NK-92 (cell line): ENCODE data around the gene FBF1.

Source experiments
- DNase-seq: peaks from one replicate; lab custom pipeline; 2025; ENCODE audit not compliant: unreplicated experiment; lab: John Stamatoyannopoulos, UW

FBF1 gene

DNA sequence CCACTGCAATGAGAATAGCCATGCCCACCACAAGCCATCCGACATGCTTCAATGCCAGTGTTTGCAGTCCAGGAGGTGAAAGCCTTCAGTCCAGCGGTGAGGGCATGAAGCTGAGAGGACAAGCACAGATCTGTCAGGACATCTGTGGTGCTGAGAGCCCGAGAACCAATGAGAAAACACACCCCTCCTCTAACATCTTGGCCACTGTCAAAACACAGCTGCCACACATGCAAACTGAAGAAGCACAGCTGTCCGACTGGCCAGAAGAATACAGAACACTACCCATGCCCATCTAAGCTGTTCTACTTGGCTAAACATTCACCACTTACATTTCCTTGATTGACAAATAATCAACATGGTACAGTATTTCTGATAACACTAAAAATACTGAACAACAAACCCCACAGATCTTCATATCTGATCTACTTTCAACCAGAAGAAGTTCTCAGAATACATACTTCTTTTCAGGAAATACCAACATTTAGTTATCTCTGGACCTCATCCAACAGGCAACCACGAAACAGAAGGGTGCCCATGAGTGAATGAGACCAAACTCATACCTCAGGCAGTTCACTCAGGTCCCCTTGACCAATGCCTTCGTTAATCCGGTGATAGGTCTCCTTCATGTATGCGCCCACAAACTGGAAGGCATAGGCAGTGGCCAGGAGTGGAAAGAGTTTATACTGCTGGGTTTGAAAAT lies 10.2 kb upstream of the FBF1 start:
- no peak for DNase-seq

DNA sequence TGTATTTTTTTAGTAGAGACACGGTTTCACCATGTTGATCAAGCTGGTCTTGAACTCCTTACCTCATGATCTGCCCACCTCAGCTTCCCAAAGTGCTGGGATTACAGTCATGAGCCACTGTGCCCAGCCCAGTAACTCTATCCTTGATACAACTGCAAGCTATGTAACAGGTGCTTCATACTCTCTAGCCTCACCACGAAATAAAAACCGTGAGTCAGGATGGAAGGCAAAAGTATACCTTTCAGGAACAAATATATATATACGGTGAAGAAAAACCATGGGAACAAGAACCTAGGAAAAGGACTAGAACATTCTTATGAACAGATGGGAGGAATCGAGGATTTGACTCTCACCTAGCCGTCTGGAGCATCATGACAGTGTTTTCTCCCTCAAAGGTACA lies 9.6 kb upstream of the FBF1 start:
- no peak for DNase-seq

DNA sequence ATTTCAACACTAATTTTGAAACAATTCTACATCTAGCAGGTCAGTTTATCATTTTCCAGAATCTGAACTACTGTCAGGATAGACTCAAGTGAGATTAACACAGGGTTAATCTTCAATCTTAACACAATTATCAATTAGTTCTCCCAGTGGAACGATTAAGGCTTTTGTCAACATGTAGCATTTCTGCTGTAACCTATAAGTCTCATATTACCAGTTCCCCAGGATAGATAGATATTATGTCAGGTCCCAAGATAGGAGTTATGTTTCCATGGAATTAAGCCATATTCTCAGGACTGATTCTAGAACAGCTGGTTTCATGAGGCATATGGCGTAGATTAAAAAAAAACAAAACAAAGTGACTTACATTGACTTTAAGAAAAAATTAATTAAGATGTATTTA lies 4.4 kb upstream of the FBF1 start:
- DNase-seq = no peak

DNA sequence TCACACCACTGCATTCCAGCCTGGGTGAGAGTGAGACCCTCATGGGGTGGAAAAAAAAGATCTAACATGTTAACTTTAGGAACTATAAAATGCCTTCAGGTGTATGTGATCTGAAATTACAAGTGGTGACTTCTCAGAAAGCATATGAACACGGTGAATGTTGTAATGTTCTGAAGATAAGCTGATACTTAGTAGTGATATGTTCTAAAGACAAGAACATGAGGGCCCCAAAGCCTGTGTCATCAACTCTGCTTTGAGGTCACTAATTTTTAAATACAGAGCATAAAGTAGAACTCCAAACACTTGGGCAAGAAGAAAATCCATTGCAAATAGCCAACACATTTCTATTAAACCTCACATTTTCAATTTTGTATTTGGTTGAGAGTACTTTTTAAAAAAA lies 2.6 kb upstream of the FBF1 start:
- no peak for DNase-seq

DNA sequence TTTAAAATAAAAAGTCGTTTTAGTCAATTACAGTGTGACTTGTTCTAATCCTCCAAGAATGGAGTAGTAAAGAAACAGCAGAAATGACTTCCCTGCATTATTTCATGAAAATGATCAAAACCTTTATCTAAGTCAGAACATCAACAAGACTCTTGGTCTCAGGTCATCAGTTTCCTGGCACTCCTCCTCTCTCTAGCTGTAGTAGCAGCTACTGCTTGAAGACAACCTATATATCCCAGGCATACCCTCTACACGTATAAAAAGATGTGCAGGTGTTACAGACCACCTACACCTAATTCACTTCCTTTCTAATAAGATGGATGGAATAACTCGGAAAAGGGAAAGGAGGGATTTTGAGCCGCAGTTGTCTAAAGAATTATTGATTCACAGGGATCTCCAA lies 1.6 kb upstream of the FBF1 start:
- DNase-seq = no peak

DNA sequence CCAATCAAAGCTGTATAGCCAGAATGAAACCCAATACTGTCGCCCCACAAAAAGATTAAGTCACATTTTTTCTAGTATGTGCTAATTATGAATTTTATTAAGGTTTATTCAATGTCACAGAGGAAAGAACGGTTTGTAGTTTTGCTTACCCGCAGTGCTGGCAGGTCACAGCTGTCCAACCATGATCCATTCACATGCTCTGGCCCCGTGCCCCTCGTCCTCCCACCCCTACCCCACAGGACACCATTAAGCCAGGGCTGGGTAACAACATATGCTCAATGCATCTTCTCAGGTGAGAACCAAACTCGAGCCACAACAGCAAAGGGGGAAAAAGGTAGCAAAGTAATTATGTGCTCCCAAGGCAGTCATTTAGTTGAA lies 589 bp upstream of the FBF1 start:
- no peak for DNase-seq

DNA sequence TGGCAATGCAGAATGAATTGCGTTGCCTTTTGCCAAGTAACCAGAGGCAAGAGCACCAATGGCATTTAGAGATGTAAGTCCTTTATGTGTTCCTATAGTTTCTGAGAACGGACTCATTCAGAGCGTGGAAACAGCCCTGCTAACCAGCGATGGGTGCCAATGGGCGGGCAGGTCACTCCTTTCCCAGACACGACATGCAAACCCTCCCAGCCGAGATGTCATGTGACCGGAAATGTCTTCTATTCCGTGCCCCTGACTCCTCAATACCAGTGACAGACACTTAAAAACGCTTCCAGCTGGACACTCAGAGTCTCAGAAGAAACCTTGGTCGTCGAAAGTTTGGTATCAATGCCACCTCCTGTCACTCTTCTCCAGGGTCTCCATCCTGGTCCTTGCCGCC lies 3.2 kb downstream of the FBF1 start:
- DNase-seq = no peak

DNA sequence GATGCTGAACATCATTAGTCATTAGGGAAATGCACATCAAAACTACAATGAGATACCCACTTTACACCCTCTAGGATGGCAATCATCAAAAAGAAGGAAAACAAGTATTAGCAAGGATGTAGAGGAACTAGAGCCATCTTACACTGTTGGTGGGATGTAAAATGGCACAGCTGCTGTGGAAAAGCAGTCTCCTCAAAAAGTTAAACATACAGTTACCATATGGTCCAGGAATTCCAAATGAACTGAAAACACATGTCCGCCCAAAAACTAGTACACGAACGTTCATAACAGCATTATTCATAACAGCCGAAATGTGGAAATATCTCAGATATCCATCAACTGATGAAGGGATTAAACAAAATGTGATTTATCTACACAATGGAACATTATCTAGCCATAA lies 7.0 kb downstream of the FBF1 start:
- DNase-seq = no peak

DNA sequence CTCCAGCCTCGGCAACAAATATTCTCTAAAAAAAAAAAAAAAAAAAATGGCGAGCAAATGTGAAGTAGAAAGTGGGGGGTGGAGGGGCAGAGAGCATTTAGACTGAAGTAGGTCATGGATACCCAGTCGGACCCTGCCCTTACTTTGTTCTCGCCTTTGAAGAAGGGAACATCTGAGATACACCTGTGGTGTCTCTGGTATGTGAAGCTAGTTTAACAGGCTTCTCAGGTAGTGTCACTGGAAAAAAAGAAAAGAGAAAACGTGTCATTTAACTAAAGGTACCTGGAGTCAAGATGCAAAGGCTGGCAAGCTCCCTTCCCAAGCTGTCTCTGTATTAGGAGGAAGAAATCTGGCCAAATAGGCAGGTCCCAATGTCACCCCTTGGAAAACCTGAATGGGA lies 8.0 kb downstream of the FBF1 start:
- no peak for DNase-seq

DNA sequence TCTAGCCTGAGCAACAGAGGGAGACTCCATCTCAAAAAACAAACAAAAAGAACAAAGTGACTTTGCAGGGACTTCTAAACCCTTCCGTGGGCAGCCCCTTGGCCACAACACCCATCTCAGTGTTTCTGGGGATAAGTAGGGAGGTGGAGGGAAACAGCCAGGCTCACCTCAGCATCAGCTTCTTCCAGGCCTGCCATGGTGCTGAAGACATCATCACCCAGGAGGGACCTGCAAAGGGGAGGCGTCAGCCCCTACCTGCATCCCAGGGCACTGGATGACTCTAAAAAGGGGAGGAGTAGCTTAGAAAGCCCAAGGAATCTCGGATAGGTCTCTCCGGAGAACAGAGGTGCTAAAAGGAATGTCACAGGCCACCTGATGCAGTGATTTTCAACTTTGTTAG lies 9.8 kb downstream of the FBF1 start:
- no peak for DNase-seq

DNA sequence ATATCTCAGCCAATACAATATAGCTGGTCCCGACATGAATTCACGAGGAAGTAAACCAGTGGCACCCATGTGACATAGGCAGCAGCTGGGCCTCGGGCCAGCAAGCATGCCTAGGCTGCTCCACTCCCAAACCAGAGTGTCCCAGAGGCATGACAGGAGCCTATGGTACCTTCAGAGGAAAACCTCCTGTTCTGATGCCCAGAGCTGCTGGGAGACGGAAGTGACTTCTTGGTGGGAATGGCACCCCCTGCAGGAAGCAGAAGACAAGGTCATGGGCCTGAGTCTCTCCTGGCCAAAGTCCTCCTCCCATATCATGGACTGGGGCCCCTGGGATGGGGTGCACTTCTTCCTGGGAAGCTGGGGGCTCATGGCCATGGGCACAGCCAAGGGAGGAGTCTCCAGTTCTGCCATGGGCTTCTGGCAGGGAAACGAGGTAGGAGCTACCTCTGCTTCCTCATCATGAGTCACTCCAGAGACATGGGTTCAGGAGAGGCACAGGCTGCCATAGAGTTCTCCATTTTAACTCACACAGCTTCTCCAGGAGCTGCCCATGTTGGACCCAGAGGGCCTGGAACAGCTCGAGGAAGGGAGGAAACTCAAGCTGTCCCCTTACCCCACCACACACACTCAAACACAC lies 13.4 kb downstream of the FBF1 start:
- DNase-seq = no peak

DNA sequence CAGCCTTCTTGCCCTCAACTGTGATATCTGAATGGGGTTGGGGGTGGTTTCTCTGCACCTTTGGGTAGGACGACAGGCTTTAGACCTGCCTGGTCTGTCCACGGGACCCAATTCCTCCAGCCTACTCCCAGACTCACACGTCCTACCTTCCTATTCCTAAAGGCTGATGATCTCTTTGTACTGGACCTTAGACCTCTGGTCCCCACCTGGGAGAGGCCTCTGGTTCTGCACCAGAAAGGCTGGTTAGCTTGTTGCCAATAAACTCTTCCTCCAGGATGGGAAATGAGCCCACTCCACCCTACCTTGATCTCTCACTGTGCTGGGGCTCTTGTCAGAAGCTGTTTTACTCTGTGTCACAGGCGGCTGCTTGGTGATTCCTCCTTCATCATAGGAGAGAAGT lies 14.4 kb downstream of the FBF1 start:
- no peak for DNase-seq

DNA sequence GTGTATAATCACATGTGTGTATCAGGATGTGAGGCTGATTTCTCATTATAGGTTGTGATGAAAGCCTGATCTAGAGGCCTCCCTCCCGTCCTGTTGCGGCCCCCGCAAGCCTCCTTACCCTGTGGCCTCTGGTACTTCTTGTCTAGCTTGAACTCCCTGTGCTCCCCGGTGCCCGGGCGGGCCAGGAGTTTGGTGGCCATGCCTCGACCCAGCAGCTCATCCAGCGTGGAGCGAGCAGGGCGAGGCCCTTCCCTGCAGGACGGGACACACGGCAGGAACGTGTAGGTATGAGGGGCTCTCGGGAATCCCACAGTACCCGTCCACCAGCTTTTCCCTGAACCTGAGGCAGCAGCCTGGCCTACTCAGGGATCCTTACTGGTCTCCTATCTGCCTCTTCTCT lies 14.9 kb downstream of the FBF1 start:
- DNase-seq = no peak

DNA sequence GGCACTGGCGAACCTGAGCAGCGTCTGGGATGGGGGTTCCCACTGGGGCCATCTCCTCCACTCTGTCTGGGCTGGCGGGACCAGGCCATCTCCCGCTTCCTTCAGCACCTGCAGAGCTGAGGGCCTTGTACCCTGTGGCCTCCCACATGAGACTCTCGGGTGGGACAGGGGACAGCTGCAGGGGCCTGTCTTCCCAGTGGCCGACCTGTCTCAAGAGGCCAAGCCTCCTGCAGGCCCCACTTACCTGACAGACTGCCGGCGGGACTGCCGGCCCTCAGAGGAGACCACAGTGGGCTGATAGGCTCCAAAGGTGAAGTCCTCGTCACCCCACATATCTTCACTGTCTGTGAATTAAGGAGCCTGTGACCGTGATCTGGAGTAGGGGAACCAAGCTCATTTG lies 15.7 kb downstream of the FBF1 start:
- no peak for DNase-seq

DNA sequence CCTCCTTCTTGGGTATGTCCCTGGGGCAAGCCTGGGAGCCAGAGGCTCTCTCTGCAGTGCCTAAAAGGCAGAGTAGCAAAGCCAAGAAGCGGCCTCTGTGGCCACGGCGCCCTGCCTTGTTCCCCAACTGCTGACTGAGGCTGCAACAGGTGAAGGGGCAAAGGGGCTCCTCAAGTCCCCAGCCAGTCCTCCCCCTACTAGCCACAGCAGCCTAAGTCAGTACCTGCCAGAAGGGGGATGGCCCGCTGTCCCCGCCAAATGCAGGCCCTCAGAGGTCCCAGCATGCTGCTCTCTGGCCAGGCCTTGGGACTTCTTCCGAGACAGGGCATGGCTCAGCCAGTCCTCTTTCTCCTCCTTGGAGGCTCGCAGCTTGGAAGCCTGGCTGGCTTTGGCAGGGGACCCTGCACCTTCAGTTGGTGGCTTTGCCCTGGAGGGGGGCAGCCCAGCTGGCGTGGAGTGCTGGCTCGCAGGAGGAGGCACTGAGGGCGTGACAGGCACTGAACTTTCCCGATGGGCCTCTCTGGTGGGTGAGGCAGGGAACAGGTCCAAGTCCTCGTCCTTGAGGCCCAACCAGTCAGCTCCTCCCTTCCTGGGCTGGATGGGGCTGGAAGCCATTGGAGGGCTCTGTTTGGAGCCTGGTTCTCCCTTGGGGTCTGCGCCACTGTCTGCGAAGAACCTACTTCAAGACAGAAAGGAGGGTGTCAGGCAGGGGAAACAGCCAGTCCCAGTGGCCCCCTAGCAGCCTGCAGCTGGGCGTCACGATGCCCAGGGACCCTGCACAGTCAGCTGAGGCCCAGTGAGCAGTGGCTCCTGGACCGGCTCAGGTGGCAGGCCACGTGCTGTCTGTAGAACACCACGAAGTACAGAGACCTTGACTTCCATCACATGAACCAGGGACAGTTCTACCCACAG lies 17.6 kb downstream of the FBF1 start:
- DNase-seq = no peak

DNA sequence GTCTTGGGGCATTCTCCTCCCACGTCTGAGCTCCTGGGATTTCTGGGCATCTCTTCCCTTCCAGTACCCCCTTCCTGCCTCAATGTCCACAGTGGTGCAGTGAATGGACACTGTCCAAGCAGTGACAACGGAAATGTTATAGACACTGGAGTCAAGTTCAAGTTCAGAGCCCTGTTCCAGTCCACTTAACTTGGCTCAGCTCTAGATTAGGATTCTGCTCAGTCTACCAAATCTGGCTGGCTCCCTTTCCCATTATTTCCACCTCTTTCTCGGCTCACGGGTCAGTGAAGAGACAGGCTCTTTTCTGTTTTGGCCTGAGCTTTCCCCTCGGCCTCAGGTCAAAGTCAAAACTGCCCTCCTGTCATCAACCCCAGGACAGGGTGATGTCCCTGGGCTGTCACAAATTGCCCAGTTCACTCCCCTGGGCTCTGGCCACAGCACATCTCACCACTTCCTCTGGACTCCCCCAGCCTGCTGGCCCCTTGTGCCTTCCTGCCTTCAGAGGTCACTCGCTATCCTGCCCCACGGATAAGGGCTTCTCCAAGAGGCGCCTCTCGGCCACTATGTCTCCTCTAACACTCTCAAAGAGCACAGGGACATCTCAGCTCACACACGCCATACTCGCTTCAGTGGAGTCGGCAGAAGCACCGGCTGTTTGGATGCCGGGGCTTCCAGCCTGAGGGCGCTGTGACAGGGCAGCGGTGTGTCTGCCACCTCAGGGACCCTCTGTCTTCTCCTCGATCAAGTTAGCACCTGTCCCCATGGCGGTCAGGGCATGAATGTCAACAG lies 18.5 kb downstream of the FBF1 start:
- no peak for DNase-seq

DNA sequence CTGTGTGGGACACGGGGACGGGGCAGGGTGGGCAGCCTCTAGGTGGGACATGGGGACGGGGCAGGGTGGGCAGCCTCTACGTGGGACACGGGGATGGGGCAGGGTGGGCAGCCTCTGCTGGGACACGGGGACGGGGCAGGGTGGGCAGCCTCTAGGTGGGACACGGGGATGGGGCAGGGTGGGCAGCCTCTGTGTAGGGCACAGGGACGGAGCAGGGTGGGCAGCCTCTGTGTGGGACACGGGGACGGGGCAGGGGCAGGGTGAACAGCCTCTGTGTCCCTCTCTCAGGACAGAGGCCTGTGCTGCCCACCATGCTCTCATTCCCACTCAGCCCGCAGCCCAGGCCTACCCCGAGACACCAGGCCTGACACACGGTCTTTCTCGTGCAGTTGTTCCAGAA lies 19.2 kb downstream of the FBF1 start:
- DNase-seq = no peak

DNA sequence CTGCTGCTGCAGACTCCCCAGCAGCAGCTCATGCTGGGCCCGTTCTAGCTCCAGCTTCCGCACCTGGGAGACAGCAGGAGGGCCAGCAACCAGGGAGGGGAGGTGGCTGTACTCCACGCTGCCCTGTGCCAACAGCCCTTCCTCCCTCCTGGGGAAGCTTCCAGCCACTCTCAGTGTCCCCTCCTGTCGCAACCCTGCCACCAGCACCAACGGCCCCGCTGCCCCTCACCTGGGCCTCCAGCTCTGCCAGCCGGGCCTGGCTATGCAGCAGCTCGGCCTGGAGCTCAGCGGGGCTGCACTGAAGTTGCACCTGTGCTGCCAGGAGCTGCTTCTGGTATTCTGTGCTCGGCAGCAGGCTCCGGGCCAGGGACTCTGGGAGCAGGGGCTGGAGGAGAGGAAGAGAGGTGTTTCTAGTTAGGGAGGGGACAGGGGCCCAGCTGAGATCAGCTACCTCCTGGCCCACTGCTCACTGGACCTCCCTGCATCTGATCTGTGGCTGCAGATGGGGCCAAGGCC lies 20.7 kb downstream of the FBF1 start:
- DNase-seq = no peak

DNA sequence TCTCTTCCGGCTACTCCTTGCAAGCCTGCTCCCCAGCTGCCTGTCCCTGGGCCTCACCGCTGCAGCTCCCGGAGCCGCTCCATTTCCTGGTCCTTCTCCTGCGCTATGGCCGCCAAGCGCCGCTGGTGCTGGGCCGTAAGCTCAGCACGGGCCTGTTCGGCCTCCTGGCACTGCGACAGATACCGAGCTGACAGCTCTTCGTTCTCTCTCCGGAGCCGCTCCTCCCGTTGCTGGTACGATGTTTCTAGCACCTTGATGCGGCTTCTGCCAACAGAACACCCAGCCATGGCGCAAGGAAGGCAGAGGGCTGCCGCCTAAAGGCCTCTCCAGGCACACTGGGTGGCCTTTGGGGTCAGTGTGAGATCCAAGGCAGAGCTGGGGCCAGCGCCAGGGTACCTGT lies 21.2 kb downstream of the FBF1 start:
- DNase-seq = no peak

DNA sequence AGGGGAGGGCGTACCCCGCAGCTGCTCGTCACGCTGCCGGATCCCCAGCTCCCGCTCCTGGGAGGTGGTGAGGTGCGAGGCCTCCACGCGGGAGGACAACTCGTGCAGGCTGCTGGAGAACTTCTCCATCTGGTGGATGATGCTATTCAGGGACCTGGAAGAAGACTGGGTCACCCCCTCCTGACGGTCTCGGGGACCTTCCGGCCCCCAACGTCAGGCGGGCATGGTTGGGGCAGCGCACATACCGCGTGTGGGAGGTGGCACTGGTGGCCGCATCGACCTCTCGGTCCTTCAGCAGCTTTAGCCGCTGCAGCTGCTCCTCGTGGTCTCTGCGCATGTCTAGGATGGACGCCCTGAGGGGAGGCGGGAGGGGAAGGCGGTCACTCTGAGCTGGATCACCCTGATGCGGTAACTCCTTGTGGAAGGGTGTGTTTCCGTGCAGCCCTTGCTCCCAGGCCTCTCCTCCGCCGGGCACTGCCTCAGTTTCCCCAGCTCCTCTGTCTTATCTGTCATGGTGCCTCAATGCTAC lies 22.9 kb downstream of the FBF1 start:
- no peak for DNase-seq
